ENCODE results near the gene NAPA. TPM values are rescaled to one million over a fixed set of nuclear protein-coding genes. Genes with fewer than 3 reads are reported as not detected.

The NAPA gene
- total RNA-seq, 1 experiment from 2014 or later: 95.9 TPM

DNA sequence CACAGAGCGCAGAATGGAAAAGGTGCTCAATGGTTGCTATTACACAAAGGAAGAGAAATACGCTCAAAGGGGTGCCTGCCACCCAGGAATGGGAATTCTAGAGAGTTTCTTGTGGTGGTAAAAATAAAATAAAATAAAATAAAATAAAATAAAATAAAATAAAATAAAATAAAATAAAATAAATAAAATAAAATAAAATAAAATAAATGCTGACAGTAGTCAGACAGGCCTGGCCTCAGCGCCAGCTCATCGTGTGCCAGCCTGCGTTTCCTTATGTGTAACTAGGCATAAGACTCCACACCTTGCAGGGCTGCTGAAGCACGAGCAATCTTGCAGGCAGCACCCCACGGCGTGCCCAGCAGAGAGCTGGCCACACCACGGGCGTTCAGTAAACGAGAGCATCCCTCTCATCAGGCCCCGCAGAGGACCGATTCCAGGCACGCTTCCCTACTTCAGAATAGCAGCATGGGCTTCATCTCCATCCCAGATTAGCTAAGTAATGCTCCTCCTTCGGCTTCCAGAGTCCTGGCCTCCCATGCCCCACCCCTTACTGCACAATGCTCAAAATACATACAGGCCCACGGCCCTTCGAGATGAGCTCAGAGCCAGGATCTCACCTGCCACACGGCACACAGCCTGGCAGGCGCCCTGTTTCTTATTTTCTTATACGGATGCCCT lies 5.6 kb downstream of the NAPA start:
- Histone ChIP-seq H3K36me3 (ENCODE audit: low read depth, low read length) (no peaks in the 10 kb centered on the region), H3K9me3 (ENCODE audit: low read length) (no peaks in the 10 kb centered on the region), H3K4me1 (ENCODE audit: insufficient read depth, low read length) (peaks cover 29% of the 10 kb centered on the region), H3F3A (ENCODE audit: low read length, unreplicated experiment) (no peaks in the 10 kb centered on the region), H3K9me2 (replicated peaks; ENCODE audit: low read length) (no peaks in the 10 kb centered on the region), H4K20me1 (ENCODE audit: low read length) (peaks cover 19% of the 10 kb centered on the region; the same call in 1 of the 2 replicates), H2AFZ (ENCODE audit: low read length) (no peak overlapping the region), H3K79me2 (ENCODE audit: low read length) (peaks cover 73% of the 10 kb centered on the region), H3K27me3 (ENCODE audit: low read length) (no peaks in the 10 kb centered on the region), H3K4me3 (ENCODE audit: low read length) (no peak overlapping the region), H3K27ac (ENCODE audit: low read length) (no peak overlapping the region), H3K9ac (ENCODE audit: low read length) (no peak overlapping the region), H3K4me2 (ENCODE audit: low read length) (no peak overlapping the region)
- TF ChIP-seq, protein P1, sequence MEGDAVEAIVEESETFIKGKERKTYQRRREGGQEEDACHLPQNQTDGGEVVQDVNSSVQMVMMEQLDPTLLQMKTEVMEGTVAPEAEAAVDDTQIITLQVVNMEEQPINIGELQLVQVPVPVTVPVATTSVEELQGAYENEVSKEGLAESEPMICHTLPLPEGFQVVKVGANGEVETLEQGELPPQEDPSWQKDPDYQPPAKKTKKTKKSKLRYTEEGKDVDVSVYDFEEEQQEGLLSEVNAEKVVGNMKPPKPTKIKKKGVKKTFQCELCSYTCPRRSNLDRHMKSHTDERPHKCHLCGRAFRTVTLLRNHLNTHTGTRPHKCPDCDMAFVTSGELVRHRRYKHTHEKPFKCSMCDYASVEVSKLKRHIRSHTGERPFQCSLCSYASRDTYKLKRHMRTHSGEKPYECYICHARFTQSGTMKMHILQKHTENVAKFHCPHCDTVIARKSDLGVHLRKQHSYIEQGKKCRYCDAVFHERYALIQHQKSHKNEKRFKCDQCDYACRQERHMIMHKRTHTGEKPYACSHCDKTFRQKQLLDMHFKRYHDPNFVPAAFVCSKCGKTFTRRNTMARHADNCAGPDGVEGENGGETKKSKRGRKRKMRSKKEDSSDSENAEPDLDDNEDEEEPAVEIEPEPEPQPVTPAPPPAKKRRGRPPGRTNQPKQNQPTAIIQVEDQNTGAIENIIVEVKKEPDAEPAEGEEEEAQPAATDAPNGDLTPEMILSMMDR (conservative IDR thresholded peaks at IDR 0.05; ENCODE audit: low read depth, low read length): no peak
- TF ChIP-seq EZH2 (IDR thresholded peaks at IDR 0.05; ENCODE audit: low read length, unreplicated experiment) (no peak), EZH2phosphoT487 (IDR thresholded peaks at IDR 0.05; ENCODE audit: borderline replicate concordance, low read length) (no peak)
- ChIA-PET POLR2A (ENCODE audit: unreplicated experiment) (no interaction called here), CTCF (interaction anchor here (1.3 kb wide), 1 partner anchor 72 kb away, joined by 4 read pairs; no protein-coding TSS in a partner anchor)
- no TSS peak for BruUV-seq (replicated peaks)
- ATAC-seq (no peak), DNase-seq (no peak)
- intact Hi-C loops (cut with micrococcal nuclease): no loop called here

DNA sequence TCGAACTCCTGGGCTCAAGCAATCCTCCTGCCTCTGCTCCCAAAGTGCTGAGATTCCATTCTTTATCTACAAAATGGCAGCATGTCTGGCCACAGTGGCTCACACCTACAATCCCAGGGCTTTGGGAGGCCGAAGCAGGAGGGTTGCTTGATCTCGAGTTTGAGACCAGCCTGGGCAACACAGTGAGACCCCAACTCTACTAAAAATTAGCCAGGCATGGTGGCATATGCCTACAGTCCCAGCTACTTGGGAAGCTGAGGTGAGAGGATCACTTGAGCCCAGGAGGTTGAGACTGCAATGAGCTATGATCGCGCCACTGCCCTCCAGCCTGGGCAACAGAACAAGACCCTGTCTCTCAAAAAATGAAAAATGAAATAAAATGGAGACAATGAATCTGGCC lies 6.1 kb downstream of the NAPA start:
- CTCF ChIA-PET: no interaction called here

More for the DNA sequence above, 6.1 kb downstream of the NAPA start:
- Histone ChIP-seq H3K79me2 (ENCODE audit: low read length) (peaks cover 67% of the 10 kb centered on the region), H3F3A (ENCODE audit: low read length, unreplicated experiment) (no peaks in the 10 kb centered on the region), H3K9me3 (ENCODE audit: low read length) (no peaks in the 10 kb centered on the region), H3K9me2 (replicated peaks; ENCODE audit: low read length) (no peaks in the 10 kb centered on the region), H3K4me3 (ENCODE audit: low read length) (no peak overlapping the region), H3K36me3 (ENCODE audit: low read depth, low read length) (no peaks in the 10 kb centered on the region), H3K4me1 (ENCODE audit: insufficient read depth, low read length) (peaks cover 29% of the 10 kb centered on the region), H3K4me2 (ENCODE audit: low read length) (no peak overlapping the region), H2AFZ (ENCODE audit: low read length) (no peak overlapping the region), H4K20me1 (ENCODE audit: low read length) (peaks cover 19% of the 10 kb centered on the region; the same call in 1 of the 2 replicates), H3K27me3 (ENCODE audit: low read length) (no peaks in the 10 kb centered on the region), H3K27ac (ENCODE audit: low read length) (no peak overlapping the region), H3K9ac (ENCODE audit: low read length) (no peak overlapping the region)
- no peak for ATAC-seq
- TF ChIP-seq, protein P1 (conservative IDR thresholded peaks at IDR 0.05; ENCODE audit: low read depth, low read length): no peak
- TF ChIP-seq EZH2phosphoT487 (IDR thresholded peaks at IDR 0.05; ENCODE audit: borderline replicate concordance, low read length) (no peak), EZH2 (IDR thresholded peaks at IDR 0.05; ENCODE audit: low read length, unreplicated experiment) (no peak)
- DNase-seq: no peak
- BruUV-seq (replicated peaks): no TSS peak
- intact Hi-C loops (cut with micrococcal nuclease): no loop called here
- POLR2A ChIA-PET (ENCODE audit: unreplicated experiment): no interaction called here

Data from PC-3 (cell line).